Endothelial cell of umbilical vein (primary cell): ENCODE results near the gene GSTO2.

ENCODE experiments used
- EZH2 ChIP-seq: IDR thresholded peaks from 2 replicates; pipeline ENCODE4 v1.6.1; 2012; ENCODE audit warnings: borderline replicate concordance, low read depth, mild to moderate bottlenecking, moderate library complexity, low read length, inconsistent platforms; ENCODE audit not compliant: severe bottlenecking
- POLR2A ChIP-seq: IDR thresholded peaks from 2 replicates; pipeline ENCODE4 v1.6.1; 2012; ENCODE audit warnings: low read depth, mild to moderate bottlenecking, control low read depth, low read length
- TF ChIP-seq, protein P1 (sequence below), 2 donors: IDR thresholded peaks; 1 replicate in 1 of 2; 2 replicates in 1 of 2; pipeline ENCODE4 v1.5.1; 2011; ENCODE audit warnings: low read length in 2 of 2, mild to moderate bottlenecking in 2 of 2, moderate library complexity in 2 of 2, control low read depth in 1 of 2, inconsistent platforms in 1 of 2, low read depth in 1 of 2; ENCODE audit not compliant: insufficient read depth in 1 of 2; ENCODE audit errors: extremely low read depth in 1 of 2

GRCh38 chr10:104257235-104257634, 11.7 kb upstream of the GSTO2 start:
- TF ChIP-seq, protein P1, sequence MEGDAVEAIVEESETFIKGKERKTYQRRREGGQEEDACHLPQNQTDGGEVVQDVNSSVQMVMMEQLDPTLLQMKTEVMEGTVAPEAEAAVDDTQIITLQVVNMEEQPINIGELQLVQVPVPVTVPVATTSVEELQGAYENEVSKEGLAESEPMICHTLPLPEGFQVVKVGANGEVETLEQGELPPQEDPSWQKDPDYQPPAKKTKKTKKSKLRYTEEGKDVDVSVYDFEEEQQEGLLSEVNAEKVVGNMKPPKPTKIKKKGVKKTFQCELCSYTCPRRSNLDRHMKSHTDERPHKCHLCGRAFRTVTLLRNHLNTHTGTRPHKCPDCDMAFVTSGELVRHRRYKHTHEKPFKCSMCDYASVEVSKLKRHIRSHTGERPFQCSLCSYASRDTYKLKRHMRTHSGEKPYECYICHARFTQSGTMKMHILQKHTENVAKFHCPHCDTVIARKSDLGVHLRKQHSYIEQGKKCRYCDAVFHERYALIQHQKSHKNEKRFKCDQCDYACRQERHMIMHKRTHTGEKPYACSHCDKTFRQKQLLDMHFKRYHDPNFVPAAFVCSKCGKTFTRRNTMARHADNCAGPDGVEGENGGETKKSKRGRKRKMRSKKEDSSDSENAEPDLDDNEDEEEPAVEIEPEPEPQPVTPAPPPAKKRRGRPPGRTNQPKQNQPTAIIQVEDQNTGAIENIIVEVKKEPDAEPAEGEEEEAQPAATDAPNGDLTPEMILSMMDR (IDR thresholded peaks at IDR 0.05; ENCODE audit: extremely low read depth in 1 of 2, insufficient read depth in 1 of 2, low read depth in 1 of 2, low read length in 2 of 2) = no peak
- TF ChIP-seq POLR2A = no peak
- TF ChIP-seq EZH2 = no peak
